Superior temporal gyrus (tissue), 1 donor: Measurements from ENCODE around the gene PNCK.
"Not testable (repeated sequence)": the region's sequence is repeated elsewhere in the genome, so short reads cannot be mapped to it uniquely, and the experiment has no call there.

Experiments
- DNase-seq: peaks from one replicate; pipeline ENCODE4 v3.0.0-alpha.2; 2016; ENCODE audit errors: extremely low spot score

Gene PNCK

GRCh38 chrX:153673428-153674218 lies at the start of gene PNCK:
TSS of gene PNCK (minus strand) at chrX:153673813. CDS start at chrX:153673076, 737 bp downstream.
- DNase-seq = no peak

GRCh38 chrX:153722704-153723350 lies 49.2 kb upstream of the PNCK start:
- no peak for DNase-seq

- DNase-seq = no peak
These were observed 46.1 kb upstream of the PNCK start for GRCh38 chrX:153719701-153720100.

GRCh38 chrX:153719238-153719637 lies 45.6 kb upstream of the PNCK start:
- DNase-seq = no peak

GRCh38 chrX:153717445-153717844 lies 43.8 kb upstream of the PNCK start:
- no peak for DNase-seq

GRCh38 chrX:153714256-153714655 lies 40.6 kb upstream of the PNCK start:
- DNase-seq = no peak

GRCh38 chrX:153709726-153710674 lies 36.4 kb upstream of the PNCK start:
- DNase-seq = no peak

GRCh38 chrX:153708415-153708814 lies 34.8 kb upstream of the PNCK start:
- DNase-seq = peak; percentile 78

- DNase-seq = no peak
These were observed 33.8 kb upstream of the PNCK start for GRCh38 chrX:153707406-153707805.

GRCh38 chrX:153706799-153707198 lies 33.2 kb upstream of the PNCK start:
- DNase-seq = no peak

GRCh38 chrX:153705403-153706060 lies 31.9 kb upstream of the PNCK start:
- DNase-seq = not testable (repeated sequence)

- not testable (repeated sequence) for DNase-seq
These were observed 31.2 kb upstream of the PNCK start for GRCh38 chrX:153704631-153705402.

GRCh38 chrX:153704021-153704526 lies 30.5 kb upstream of the PNCK start:
- DNase-seq = no peak

GRCh38 chrX:153703036-153703370 lies 29.4 kb upstream of the PNCK start:
- no peak for DNase-seq

GRCh38 chrX:153702336-153703035 lies 28.9 kb upstream of the PNCK start:
- DNase-seq = no peak

- no peak for DNase-seq
These were observed 28.1 kb upstream of the PNCK start for GRCh38 chrX:153701706-153702105.

GRCh38 chrX:153700967-153701366 lies 27.4 kb upstream of the PNCK start:
- no peak for DNase-seq

- DNase-seq = no peak
These were observed 26.8 kb upstream of the PNCK start for GRCh38 chrX:153700376-153700945.

GRCh38 chrX:153699784-153700371 lies 26.3 kb upstream of the PNCK start:
- DNase-seq = not testable (repeated sequence)
